Mononuclear cell (primary cell): ENCODE measurements around the gene SLC6A3. TPM values are rescaled to one million over a fixed set of nuclear protein-coding genes. Genes with fewer than 3 reads are reported as not detected.

ENCODE experiments used
- H3K27me3 ChIP-seq: 2 replicates; pipeline ENCODE4 v1.6.0; 2011; ENCODE audit warnings: low read length, control low read depth; ENCODE audit not compliant: insufficient read depth
- H3K4me1 ChIP-seq: 2 replicates; pipeline ENCODE4 v1.5.1; 2011; ENCODE audit warnings: mild to moderate bottlenecking, low read length, control low read depth; ENCODE audit not compliant: insufficient read depth
- H3K4me3 ChIP-seq: 2 replicates; pipeline ENCODE4 v1.5.1; 2011; ENCODE audit warnings: mild to moderate bottlenecking, low read length, moderate library complexity
- H3K9me3 ChIP-seq: 2 replicates; pipeline ENCODE4 v1.5.1; 2011; ENCODE audit warnings: low read depth, mild to moderate bottlenecking, control low read depth, low read length
- total RNA-seq: library from RNA; depleted of rRNA; stranded (reverse); fragments of >200 nt; gene quantifications from one replicate; pipeline ENCODE4 v1.2.3, GENCODE V29; 2012

Gene SLC6A3
- total RNA-seq, 1 donor = not detected

- H3K9me3 ChIP-seq = no peaks in the 10 kb centered on the region
- no peak overlapping the region for H3K4me3 ChIP-seq
- H3K4me1 ChIP-seq = no peaks in the 10 kb centered on the region
- no peaks in the 10 kb centered on the region for H3K27me3 ChIP-seq
These were observed 28.3 kb downstream of the SLC6A3 start for GRCh38 chr5:1416856-1417469.

- no peaks in the 10 kb centered on the region for H3K4me1 ChIP-seq
These were observed 29.4 kb downstream of the SLC6A3 start for GRCh38 chr5:1415626-1416360.

GRCh38 chr5:1415059-1415425, 30.2 kb downstream of the SLC6A3 start:
- Histone ChIP-seq H3K9me3 (no peaks in the 10 kb centered on the region), H3K4me3 (no peak overlapping the region), H3K27me3 (no peaks in the 10 kb centered on the region), H3K4me1 (no peaks in the 10 kb centered on the region)

More at GRCh38 chr5:1415626-1416360, 29.4 kb downstream of the SLC6A3 start:
- Histone ChIP-seq H3K4me3 (no peak overlapping the region), H3K27me3 (no peaks in the 10 kb centered on the region), H3K9me3 (no peaks in the 10 kb centered on the region)

GRCh38 chr5:1414311-1415058, 30.8 kb downstream of the SLC6A3 start:
- Histone ChIP-seq H3K4me1 (no peaks in the 10 kb centered on the region), H3K9me3 (no peaks in the 10 kb centered on the region), H3K4me3 (no peak overlapping the region), H3K27me3 (no peaks in the 10 kb centered on the region)

- no peaks in the 10 kb centered on the region for H3K27me3 ChIP-seq
- no peaks in the 10 kb centered on the region for H3K9me3 ChIP-seq
- H3K4me1 ChIP-seq = no peaks in the 10 kb centered on the region
- H3K4me3 ChIP-seq = no peak overlapping the region
These were observed 31.5 kb downstream of the SLC6A3 start for GRCh38 chr5:1413611-1414241.

GRCh38 chr5:1413211-1413610, 32.0 kb downstream of the SLC6A3 start:
- Histone ChIP-seq H3K9me3 (no peaks in the 10 kb centered on the region), H3K4me3 (no peak overlapping the region), H3K27me3 (no peaks in the 10 kb centered on the region), H3K4me1 (no peaks in the 10 kb centered on the region)

GRCh38 chr5:1412621-1413020, 32.6 kb downstream of the SLC6A3 start:
- H3K27me3 ChIP-seq = no peaks in the 10 kb centered on the region

GRCh38 chr5:1412163-1412562, 33.1 kb downstream of the SLC6A3 start:
- H3K27me3 ChIP-seq = no peaks in the 10 kb centered on the region
- H3K4me1 ChIP-seq = no peaks in the 10 kb centered on the region
- H3K4me3 ChIP-seq = no peak overlapping the region
- no peaks in the 10 kb centered on the region for H3K9me3 ChIP-seq

More at GRCh38 chr5:1412621-1413020, 32.6 kb downstream of the SLC6A3 start:
- H3K9me3 ChIP-seq = no peaks in the 10 kb centered on the region
- H3K4me1 ChIP-seq = no peaks in the 10 kb centered on the region
- no peak overlapping the region for H3K4me3 ChIP-seq

GRCh38 chr5:1411099-1411498, 34.1 kb downstream of the SLC6A3 start:
- H3K9me3 ChIP-seq = no peaks in the 10 kb centered on the region
- H3K27me3 ChIP-seq = no peaks in the 10 kb centered on the region
- no peak overlapping the region for H3K4me3 ChIP-seq
- no peaks in the 10 kb centered on the region for H3K4me1 ChIP-seq

GRCh38 chr5:1410156-1411014, 34.9 kb downstream of the SLC6A3 start:
- Histone ChIP-seq H3K9me3 (no peaks in the 10 kb centered on the region), H3K27me3 (no peaks in the 10 kb centered on the region), H3K4me3 (no peak overlapping the region)

GRCh38 chr5:1409381-1410110, 35.7 kb downstream of the SLC6A3 start:
- Histone ChIP-seq H3K27me3 (no peaks in the 10 kb centered on the region), H3K4me1 (no peaks in the 10 kb centered on the region), H3K4me3 (no peak overlapping the region), H3K9me3 (no peaks in the 10 kb centered on the region)

More at GRCh38 chr5:1410156-1411014, 34.9 kb downstream of the SLC6A3 start:
- H3K4me1 ChIP-seq = no peaks in the 10 kb centered on the region

GRCh38 chr5:1406681-1407640, 38.3 kb downstream of the SLC6A3 start:
- Histone ChIP-seq H3K4me1 (no peaks in the 10 kb centered on the region), H3K27me3 (no peaks in the 10 kb centered on the region), H3K4me3 (no peak overlapping the region), H3K9me3 (no peaks in the 10 kb centered on the region)
